Right kidney (tissue), 1 donor: ENCODE results near the gene BRAF.
"Not testable (repeated sequence)": the region's sequence is repeated elsewhere in the genome, so short reads cannot be mapped to it uniquely, and the experiment has no call there.

ENCODE experiments used
- DNase-seq: peaks from one replicate; pipeline ENCODE4 v3.0.0-alpha.2; 2016

The BRAF gene

DNA sequence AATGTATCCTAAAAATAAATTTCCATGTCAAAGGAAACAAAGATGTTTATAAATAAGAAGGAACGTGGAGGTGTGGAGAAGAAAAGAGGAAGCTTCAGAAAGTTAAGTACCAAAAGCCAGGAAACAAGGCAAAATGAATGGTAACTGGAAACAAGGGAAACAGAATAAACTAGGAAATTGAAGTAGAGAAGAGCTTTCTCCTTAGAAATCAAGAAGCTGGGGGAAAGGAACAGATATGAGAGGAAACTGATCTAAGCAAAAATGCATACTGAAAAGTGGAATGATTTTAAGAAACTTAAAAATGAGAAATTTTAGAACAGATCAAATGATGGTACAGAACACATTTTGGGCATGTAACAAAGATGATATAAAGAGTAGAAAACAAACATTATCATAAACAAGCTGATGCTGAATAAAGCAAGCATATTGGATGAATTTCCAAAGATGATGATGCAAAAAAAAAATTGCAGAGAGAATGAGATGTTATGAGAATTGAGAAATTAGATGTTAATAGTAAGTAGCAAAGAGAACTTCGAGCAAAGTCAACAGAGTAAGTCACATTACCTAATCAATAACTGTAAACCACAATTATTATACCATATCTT is 1.9 kb downstream of the BRAF start:
- no peak for DNase-seq

- DNase-seq, result no peak
Observed at GRCh38 chr7:140920745-140921144, 4.0 kb downstream of the BRAF start.

DNA sequence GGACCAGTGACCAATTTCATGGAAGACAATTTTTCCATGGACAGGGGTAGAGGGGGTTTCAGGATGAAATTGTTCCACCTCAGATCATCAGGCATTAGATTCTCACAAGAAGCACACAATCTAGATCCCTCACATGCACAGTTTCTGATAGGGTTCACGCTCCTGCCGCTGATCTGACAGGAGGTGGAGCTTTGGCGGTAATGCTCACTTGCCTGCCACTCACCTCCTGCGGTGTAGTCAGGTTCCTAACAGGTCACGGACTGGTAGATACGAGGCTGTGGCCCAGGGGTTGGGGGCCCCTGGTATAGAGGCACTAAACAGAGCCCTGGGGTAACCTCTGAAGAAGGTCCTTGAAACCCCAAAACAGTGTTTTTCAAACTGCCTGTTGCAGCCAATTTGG is 6.5 kb downstream of the BRAF start:
- no peak for DNase-seq

GRCh38 chr7:140917258-140917657 is 7.5 kb downstream of the BRAF start:
- DNase-seq, result no peak

GRCh38 chr7:140915935-140916555 is 8.7 kb downstream of the BRAF start:
- DNase-seq, result no peak

DNA sequence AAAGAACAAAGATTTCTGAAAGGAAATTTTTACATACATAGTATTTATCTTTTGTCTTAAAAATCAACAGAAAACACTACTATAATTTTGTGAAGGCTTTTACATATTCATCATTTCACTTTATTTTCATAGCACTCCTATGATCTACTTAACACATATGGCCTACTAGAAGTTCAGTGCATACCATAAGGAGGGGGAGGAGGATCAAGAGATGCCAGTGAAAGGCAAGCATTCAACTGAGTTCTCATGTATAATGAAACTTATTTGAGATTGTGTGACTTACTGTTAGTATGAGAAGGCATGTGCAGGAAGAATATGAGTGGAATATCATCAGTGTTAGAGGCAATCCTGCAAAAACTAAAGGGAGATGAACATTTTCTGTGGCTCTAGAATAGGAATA is 10.6 kb downstream of the BRAF start:
- DNase-seq, result no peak

DNA sequence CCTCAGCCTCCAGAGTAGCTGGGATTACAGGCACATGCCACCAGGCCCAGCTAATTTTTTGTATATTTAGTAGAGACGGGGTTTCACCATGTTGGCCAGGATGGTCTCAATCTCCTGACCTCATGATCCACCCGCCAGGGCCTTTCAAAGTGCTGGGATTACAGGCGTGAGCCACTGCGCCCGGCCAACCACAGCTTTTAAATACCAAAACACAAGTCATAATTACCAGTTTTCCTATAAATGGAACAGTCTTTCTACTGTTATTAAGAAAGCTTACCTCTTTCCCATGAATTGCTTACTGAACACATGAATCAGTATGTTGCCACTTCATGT is 11.2 kb downstream of the BRAF start:
- DNase-seq, result not testable (repeated sequence)

DNA sequence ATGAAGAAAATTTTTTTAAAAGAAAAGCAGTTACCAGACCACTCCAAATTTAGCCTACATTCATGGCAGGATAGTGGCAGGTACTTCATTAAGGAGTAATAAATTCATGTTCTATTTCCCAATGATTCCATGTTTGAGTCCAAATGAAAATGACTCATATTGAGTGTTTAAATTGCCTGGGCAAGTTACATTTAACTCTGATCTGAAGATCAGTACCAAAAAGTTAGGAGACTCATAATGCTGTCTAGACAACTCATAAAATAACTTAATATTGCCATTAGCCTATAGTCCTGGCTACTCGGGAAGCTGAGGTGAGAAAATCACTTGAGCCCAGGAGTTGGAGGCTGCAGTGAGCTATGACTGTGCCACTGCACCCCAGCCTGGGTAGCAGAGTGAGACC is 13.0 kb downstream of the BRAF start:
- DNase-seq, result no peak

- no peak for DNase-seq
Observed at GRCh38 chr7:140909476-140910161, 15.1 kb downstream of the BRAF start.

DNA sequence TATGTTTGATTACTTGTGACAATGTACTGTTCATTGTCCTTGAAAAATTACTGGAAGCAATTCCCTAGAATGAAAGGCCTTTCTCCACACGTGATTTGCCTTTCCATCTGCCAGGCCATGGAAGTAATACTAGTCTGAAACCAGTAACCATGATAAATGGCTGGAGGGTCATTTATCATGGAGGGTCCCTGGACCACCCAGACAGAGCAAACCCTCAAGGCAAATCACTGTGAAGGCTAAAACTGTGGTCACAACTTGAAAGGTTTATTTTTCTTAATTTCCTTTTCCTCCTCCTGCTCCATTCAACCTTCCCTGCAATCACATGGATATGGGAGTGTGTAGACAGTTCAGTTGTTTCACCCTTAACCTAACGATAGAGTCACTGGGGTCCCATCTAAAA is 16.4 kb downstream of the BRAF start:
- no peak for DNase-seq

DNA sequence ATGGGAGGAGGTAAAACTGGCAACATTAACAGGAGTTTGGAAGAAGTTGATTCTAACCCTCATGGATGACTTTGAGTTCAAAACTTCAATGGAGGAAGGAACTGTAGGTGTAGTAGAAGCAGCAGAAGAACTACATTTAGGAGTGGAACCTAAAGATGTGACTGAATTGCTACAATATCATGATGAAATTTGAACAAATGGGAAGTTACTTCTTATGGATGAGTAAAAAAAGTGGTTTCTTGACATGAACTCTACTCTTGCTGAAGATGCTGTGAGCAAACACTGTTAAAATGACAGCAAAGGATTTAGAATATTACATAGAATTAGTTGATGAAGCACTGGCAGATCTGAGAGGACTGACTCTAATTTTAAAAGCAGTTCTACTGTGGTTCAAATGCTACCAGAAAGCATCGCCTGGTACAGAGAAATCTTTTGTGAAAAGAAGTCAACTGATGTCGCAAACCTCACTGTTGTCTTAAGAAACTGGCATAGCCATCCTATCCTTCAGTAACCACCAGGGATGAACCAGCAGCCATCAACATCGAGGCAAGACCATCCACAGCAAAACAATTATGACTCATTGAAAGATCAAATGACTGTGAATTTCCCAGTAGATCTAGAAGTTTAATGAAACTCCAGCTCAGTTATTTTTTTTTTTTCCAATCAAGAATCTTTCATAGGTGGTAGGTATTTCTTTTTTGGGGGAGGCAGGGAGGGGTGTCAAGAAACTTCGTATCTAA is 20.8 kb downstream of the BRAF start:
- DNase-seq, result no peak

- DNase-seq, result no peak
Observed at GRCh38 chr7:140902303-140902953, 22.3 kb downstream of the BRAF start.

DNA sequence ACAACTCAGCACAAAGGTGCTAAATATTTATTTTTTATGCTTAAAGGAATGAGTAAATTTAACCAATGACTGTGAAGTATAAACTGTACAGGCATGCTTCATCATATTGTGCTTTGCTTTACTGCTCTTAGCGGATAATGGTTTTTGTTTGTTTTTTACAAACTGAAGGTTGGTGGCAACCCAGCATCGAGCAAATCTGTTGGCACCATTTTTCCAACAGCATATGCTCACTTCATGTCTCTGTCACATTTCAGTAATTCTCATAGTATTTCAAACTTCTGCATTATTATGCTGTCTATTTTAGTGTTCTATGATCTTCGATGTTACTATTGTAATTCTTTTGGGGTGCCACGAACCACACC is 22.8 kb downstream of the BRAF start:
- DNase-seq, result no peak

DNA sequence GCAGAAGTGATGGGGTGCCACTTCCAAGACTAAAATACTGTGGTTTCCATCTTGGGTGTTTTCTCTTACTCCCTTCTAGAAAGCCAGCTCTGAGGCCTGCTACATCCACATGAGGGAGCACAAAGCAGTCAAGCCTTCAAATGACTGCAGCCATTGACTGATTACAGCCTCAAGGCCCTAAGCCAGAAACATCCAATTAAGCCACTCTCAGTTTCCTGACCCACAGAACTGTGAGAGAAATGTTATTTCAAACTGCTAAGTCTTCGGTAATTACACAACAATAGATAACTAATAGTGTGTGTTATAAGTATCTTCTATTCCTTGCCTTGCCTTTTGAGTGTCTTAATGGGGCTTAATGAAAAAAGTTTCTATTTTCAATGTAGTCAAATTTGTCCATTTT is 24.8 kb downstream of the BRAF start:
- DNase-seq, result no peak

- no peak for DNase-seq
Observed at GRCh38 chr7:140898786-140899536, 25.8 kb downstream of the BRAF start.

GRCh38 chr7:140896996-140897395 is 27.7 kb downstream of the BRAF start:
- no peak for DNase-seq

- DNase-seq, result no peak
Observed at GRCh38 chr7:140889645-140890044, 35.1 kb downstream of the BRAF start.

- no peak for DNase-seq
Observed at GRCh38 chr7:140889150-140889549, 35.6 kb downstream of the BRAF start.

DNA sequence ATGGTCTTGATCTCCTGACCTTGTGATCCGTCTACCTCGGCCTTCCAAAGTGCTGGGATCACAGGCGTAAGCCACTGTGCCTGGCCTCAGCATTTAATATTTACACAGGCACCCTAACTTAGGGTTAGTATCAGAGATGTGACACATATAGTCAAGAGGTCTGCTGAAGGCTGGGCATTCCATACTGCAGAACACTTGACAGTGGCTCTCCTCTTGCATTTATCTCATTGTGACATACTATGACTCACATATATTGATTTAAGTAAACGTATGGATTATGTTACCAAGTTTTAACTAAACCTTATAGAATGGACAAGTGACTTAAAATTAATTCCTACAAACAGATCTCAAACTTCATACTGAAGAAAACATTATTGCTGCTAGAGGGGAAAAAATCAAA is 36.6 kb downstream of the BRAF start:
- DNase-seq, result no peak

DNA sequence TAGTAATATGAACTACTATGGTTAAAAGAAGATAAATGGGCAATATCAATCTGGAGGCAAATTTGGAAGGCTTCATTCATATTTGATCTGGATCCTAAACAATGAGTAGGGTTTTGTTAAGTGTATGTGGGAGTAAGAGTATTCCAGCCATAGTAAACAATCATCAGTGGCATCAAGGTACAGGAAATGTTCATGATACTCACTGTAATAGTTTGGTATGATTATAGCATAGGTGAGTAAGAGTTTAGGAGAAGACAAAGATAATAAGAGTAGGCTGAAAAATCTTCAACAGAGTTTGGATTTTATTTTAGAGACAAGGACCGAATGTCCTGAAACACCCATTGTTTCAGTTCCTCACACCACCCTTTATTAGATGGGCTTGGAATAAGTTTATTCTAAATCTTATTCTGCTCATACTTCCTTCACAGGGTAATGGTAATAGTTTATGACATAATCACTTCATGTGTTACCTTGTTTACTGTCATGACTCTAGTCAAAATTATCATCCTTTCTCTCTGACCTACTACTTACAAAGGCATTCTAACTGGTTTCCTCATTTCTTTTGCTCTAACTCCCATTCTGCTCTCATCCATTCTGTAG is 38.9 kb downstream of the BRAF start:
- DNase-seq, result no peak

DNA sequence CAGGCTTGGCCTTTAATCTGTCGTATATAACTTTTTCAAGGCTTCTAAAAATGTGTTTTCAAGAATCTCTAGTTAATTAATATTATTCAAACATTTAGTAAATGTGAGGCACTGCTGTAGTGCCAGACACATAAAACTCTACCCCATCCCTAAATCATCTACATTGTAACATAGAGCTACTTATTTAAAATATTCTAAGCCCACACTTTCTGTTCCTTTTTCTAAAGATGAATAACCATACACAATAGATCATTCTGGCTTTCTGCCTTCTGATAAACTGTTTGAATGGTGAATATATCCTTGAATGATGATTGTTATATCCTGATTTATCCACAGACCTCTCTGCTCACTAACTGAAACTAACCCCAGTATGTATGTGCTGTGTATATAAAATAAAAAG is 41.4 kb downstream of the BRAF start:
- DNase-seq, result no peak

- DNase-seq, result not testable (repeated sequence)
Observed at GRCh38 chr7:140882834-140883233, 41.9 kb downstream of the BRAF start.
